Measurements from ENCODE around the gene MYBPH. TPM values are rescaled to one million over a fixed set of nuclear protein-coding genes. Genes with fewer than 3 reads are reported as not detected.

MYBPH gene
- total and polyA plus RNA-seq, 2 donors (not counting 3 experiments of a cell fraction or from before 2014, with no cell fraction given), result not detected

DNA sequence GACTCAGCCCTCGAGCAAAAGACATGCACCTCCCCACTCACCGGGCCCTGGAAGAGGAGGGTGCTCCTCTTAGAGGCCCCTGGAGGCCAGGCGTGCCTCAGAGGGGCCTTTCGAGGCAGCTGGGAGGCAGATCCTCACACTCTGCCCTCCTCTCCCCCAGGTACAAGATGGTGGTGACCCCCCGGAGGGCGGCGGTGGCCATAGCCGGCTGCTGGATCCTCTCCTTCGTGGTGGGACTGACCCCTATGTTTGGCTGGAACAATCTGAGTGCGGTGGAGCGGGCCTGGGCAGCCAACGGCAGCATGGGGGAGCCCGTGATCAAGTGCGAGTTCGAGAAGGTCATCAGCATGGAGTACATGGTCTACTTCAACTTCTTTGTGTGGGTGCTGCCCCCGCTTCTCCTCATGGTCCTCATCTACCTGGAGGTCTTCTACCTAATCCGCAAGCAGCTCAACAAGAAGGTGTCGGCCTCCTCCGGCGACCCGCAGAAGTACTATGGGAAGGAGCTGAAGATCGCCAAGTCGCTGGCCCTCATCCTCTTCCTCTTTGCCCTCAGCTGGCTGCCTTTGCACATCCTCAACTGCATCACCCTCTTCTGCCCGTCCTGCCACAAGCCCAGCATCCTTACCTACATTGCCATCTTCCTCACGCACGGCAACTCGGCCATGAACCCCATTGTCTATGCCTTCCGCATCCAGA is 10.4 kb downstream of the MYBPH start:
- no peak for DNase-seq (ENCODE audit: low read depth, low spot score)
- ChIA-PET CTCF (interaction anchor here (1.4 to 2.8 kb wide), 2 partner anchors 10 to 46 kb away, joined by 5 to 17 read pairs; partner anchors contain the start of gene MYBPH), POLR2A (no interaction called here)
- Histone ChIP-seq H3K9me1 (replicated peaks; ENCODE audit: control insufficient read depth, extremely low read depth, insufficient read depth, low read length) (no peaks in the 10 kb centered on the region), H3K4me1 (ENCODE audit: control insufficient read depth, extremely low read depth, insufficient read depth, low read length) (no peaks in the 10 kb centered on the region), H4K20me1 (replicated peaks; ENCODE audit: control insufficient read depth, extremely low read depth, insufficient read depth, low read length) (no peaks in the 10 kb centered on the region), H3K9me3 (replicated peaks; ENCODE audit: control insufficient read depth, insufficient read depth, low read length) (no peaks in the 10 kb centered on the region), H3K27me3 (ENCODE audit: control insufficient read depth in 2 of 2, insufficient read depth in 2 of 2, low read length in 2 of 2) (peaks cover 2 to 12% of the 10 kb centered on the region in 2 experiments), H3K79me2 (ENCODE audit: control insufficient read depth, insufficient read depth, low read length) (no peaks in the 10 kb centered on the region), H3K4me2 (ENCODE audit: insufficient read depth, low read length) (no peak overlapping the region), H3K36me3 (ENCODE audit: control insufficient read depth in 2 of 2, extremely low read depth in 1 of 2, insufficient read depth in 2 of 2, low read length in 2 of 2) (no peaks in the 10 kb centered on the region), H2AFZ (ENCODE audit: low read depth, low read length) (no peak overlapping the region), H3K27ac (ENCODE audit: insufficient read depth, low read depth, low read length) (no peak overlapping the region), H3K9ac (replicated peaks; ENCODE audit: extremely low read depth, insufficient read depth, low read length) (no peak overlapping the region), H3K4me3 (replicated peaks in 1 of 3; ENCODE audit: insufficient read depth in 1 of 3, low read depth in 1 of 3, low read length in 3 of 3) (no peak overlapping the region)
- intact Hi-C loops (cut with micrococcal nuclease), result no loop called here
- no peak for FAIRE-seq
- no peak for TF ChIP-seq POLR2A (IDR thresholded peaks at IDR 0.05; ENCODE audit: low read depth, low read length)
- no peak for TF ChIP-seq MYC (IDR thresholded peaks at IDR 0.05; ENCODE audit: low read depth, low read length)
- TF ChIP-seq POLR2AphosphoS5 (IDR thresholded peaks at IDR 0.05; ENCODE audit: insufficient read depth, low read depth, low read length), result no peak
- TF ChIP-seq JUN (IDR thresholded peaks at IDR 0.05; ENCODE audit: borderline replicate concordance, insufficient read depth, insufficient read length, low read depth), result no peak
- TF ChIP-seq, protein P1, sequence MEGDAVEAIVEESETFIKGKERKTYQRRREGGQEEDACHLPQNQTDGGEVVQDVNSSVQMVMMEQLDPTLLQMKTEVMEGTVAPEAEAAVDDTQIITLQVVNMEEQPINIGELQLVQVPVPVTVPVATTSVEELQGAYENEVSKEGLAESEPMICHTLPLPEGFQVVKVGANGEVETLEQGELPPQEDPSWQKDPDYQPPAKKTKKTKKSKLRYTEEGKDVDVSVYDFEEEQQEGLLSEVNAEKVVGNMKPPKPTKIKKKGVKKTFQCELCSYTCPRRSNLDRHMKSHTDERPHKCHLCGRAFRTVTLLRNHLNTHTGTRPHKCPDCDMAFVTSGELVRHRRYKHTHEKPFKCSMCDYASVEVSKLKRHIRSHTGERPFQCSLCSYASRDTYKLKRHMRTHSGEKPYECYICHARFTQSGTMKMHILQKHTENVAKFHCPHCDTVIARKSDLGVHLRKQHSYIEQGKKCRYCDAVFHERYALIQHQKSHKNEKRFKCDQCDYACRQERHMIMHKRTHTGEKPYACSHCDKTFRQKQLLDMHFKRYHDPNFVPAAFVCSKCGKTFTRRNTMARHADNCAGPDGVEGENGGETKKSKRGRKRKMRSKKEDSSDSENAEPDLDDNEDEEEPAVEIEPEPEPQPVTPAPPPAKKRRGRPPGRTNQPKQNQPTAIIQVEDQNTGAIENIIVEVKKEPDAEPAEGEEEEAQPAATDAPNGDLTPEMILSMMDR (IDR thresholded peaks at IDR 0.05; ENCODE audit: extremely low read depth in 1 of 2, insufficient read depth in 1 of 2, low read depth in 1 of 2, low read length in 2 of 2), result no peak
- TF ChIP-seq GATA2 (IDR thresholded peaks at IDR 0.05; ENCODE audit: insufficient read depth, insufficient read length, low read depth, low read length), result no peak
- no peak for TF ChIP-seq FOS (IDR thresholded peaks at IDR 0.05; ENCODE audit: borderline replicate concordance, insufficient read depth, low read length)
- TF ChIP-seq, protein P2, sequence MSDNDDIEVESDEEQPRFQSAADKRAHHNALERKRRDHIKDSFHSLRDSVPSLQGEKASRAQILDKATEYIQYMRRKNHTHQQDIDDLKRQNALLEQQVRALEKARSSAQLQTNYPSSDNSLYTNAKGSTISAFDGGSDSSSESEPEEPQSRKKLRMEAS (IDR thresholded peaks at IDR 0.05; ENCODE audit: insufficient read depth, insufficient read length), result no peak
- TF ChIP-seq EZH2 (IDR thresholded peaks at IDR 0.05; ENCODE audit: borderline replicate concordance, low read depth, low read length, severe bottlenecking), result no peak
- dilution Hi-C loops (cut with MboI; ENCODE audit: extremely low pct_ligation_motif_present, low sequenced_read_pairs), result no loop called here
- no TSS peak for BruUV-seq (replicated peaks)

Measured in endothelial cell of umbilical vein (primary cell).